ENCODE results near the gene DLGAP1.

The DLGAP1 gene

DNA sequence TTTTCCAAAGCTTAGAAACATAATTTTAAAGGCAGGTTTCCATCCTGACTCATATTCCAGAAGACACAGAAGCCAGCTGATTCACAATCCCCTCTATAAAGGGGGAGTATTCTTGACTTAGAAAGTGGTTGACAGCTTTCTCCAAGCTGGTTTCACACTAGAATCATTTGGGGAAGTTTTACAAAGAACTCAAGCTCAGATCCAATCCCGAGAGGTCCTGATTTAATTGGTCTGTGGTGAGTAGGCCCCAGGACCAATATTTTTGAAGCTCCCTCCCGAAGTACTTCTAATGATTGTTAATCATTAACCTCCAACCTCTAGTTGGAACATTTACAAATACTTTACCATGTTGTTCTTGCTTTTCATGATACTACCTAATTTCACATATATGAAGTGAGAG lies 184.1 kb downstream of the DLGAP1 start:
- POLR2A ChIA-PET, result no interaction called here
- no peak for TF ChIP-seq HDGF (IDR thresholded peaks at IDR 0.05; ENCODE audit: borderline replicate concordance)
- no peak for TF ChIP-seq L3MBTL2 (conservative IDR thresholded peaks at IDR 0.05)
- TF ChIP-seq SP1 (IDR thresholded peaks at IDR 0.05), result no peak
- no peak for TF ChIP-seq FOXM1 (IDR thresholded peaks at IDR 0.05; ENCODE audit: borderline replicate concordance)
- TF ChIP-seq ARNT (IDR thresholded peaks at IDR 0.05), result no peak
- no peak for TF ChIP-seq SUZ12 (IDR thresholded peaks at IDR 0.05)
- DNase-seq (ENCODE audit: extremely low spot score), result no peak
- CTCF ChIA-PET, result no interaction called here

DNA sequence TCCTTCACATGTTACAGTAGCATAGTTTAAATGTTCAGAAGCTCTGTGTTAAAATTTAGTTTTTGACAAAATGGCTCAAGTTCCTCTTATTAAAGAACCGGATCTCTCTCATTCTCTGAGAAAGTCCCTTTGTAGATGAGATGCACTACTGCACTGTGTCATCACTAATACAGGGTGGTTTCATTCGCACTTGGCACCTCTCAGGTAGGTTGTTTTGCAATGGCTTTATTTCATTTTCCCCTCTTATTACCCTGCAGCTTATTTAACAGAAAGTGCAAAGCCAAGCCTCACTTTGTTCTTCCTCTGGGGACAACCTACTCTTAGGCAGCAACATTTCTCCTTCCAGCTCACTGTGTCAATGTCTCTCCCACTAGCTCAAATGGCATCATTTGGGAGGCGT lies 185.1 kb downstream of the DLGAP1 start:
- ChIA-PET POLR2A (no interaction called here), CTCF (no interaction called here)
- TF ChIP-seq HDGF (IDR thresholded peaks at IDR 0.05; ENCODE audit: borderline replicate concordance), result no peak
- no peak for DNase-seq (ENCODE audit: extremely low spot score)

DNA sequence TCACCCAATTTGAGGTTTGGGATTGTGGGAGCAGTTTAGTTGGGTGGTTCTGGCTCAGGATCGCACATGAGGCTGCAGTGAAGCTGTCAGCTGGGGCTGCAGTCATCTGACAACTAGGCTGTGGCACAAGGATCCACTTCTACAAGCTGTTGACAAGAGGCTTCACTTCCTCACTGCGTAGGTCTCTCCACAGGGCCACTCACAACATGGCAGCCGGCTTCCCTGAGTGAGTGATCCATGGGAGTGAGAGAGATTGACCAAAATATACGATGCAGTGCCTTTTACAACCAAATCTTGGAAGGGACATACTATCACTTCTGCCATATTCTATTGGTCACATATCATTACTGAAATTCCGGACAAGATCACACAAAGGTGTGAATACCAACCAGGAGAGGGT lies 187.5 kb downstream of the DLGAP1 start:
- POLR2A ChIA-PET, result no interaction called here

DNA sequence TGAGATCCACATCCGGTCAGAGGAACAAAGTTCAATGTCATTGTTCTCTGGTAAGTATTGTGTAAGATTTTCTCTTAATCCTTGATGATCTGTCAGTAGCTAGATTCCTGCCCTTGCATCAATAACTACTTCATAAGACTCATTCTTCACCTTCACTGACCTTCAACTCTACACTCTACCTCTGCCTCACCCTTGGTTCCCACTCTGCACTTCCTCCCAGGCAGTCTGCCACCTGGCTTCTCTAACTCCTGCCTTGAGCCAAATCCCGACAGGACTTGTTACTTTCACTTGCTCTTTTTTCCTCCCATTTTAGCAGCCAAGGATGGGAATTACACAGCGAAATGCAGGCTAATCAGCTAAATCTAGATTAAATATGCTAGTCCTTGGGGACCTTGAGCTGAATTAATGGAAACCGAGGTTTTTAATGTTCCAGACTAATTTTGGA lies 190.7 kb downstream of the DLGAP1 start:
- TF ChIP-seq SUZ12 (IDR thresholded peaks at IDR 0.05) (no peak), ZNF384 (IDR thresholded peaks at IDR 0.05) (no peak), BHLHE40 (IDR thresholded peaks at IDR 0.05; ENCODE audit: borderline replicate concordance) (no peak), SP1 (IDR thresholded peaks at IDR 0.05) (no peak)
- POLR2A ChIA-PET, result no interaction called here
- CTCF ChIA-PET, result no interaction called here

More for the DNA sequence above, 187.5 kb downstream of the DLGAP1 start:
- DNase-seq (ENCODE audit: extremely low spot score), result no peak
- CTCF ChIA-PET, result no interaction called here
- TF ChIP-seq ELF4 (IDR thresholded peaks at IDR 0.05), result no peak
- TF ChIP-seq CTBP1 (IDR thresholded peaks at IDR 0.05; ENCODE audit: borderline replicate concordance), result no peak
- no peak for TF ChIP-seq LEF1 (IDR thresholded peaks at IDR 0.05; ENCODE audit: borderline replicate concordance)
- no peak for TF ChIP-seq FOXK2 (IDR thresholded peaks at IDR 0.05)

DNA sequence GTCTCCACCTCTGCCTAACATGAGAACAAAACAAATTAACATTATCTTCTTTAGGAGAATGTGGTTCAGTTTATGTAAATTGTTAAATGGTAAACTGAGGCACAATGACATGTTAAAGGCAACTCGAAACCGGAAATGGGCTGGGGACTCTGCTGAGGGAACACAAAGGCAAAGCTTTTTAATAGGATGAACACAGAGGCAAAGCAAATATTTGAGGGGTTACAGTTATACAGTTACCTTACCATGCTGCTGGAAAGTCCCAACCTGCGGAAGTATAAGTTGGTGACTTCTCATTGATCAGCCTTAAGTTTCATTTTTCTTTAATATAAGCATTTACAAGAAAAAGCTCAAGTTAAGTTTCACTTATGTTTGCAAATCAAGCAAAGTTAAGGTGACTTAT lies 195.0 kb downstream of the DLGAP1 start:
- DNase-seq (ENCODE audit: extremely low spot score), result no peak
- ChIA-PET POLR2A (no interaction called here), CTCF (no interaction called here)
- TF ChIP-seq SUZ12 (IDR thresholded peaks at IDR 0.05), result no peak

More for the DNA sequence above, 190.7 kb downstream of the DLGAP1 start:
- DNase-seq (ENCODE audit: extremely low spot score), result no peak

DNA sequence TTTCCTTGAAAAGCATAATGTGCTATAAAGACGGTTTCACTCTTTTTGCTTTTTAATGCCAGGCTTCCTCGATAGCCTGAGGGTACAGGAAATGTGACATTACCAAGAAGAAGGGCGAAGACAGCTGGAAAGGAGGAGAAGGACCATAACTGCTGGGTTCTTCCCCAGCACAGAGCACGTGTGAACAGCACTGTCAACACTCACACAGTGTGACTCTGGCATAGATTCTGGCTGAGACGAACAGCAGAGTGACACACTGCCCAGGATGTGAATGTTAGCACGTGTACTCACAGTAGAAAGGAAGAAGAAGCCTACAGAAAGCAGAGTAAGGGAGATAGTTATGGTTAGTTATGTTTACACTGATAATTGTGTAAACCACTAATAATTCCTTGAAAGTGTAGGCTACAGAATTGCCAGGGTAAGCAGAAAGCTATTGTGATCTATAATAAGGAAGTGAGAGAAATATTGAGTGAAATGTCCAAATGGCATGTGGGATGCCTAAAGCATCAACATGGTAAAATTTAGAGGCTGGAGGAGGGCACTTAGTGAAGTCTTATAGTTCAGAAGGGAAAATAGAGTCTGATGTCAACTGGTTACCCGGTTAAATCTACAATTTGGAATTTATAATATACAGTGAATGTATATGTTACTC lies 198.2 kb downstream of the DLGAP1 start:
- ChIA-PET CTCF (no interaction called here), POLR2A (no interaction called here)
- TF ChIP-seq ZNF384 (IDR thresholded peaks at IDR 0.05) (no peak), FOXM1 (IDR thresholded peaks at IDR 0.05; ENCODE audit: borderline replicate concordance) (no peak), FOXK2 (IDR thresholded peaks at IDR 0.05) (no peak), BHLHE40 (IDR thresholded peaks at IDR 0.05; ENCODE audit: borderline replicate concordance) (no peak), ARNT (IDR thresholded peaks at IDR 0.05) (no peak), SP1 (IDR thresholded peaks at IDR 0.05) (no peak), ELF4 (IDR thresholded peaks at IDR 0.05) (no peak), FOXA1 (IDR thresholded peaks at IDR 0.05) (no peak), L3MBTL2 (conservative IDR thresholded peaks at IDR 0.05) (no peak), NFRKB (IDR thresholded peaks at IDR 0.05) (no peak), TARDBP (IDR thresholded peaks at IDR 0.05) (no peak), HDGF (IDR thresholded peaks at IDR 0.05; ENCODE audit: borderline replicate concordance) (no peak), LEF1 (IDR thresholded peaks at IDR 0.05; ENCODE audit: borderline replicate concordance) (no peak), SUZ12 (IDR thresholded peaks at IDR 0.05) (no peak), CTBP1 (IDR thresholded peaks at IDR 0.05; ENCODE audit: borderline replicate concordance) (no peak)
- TF ChIP-seq, protein P1, sequence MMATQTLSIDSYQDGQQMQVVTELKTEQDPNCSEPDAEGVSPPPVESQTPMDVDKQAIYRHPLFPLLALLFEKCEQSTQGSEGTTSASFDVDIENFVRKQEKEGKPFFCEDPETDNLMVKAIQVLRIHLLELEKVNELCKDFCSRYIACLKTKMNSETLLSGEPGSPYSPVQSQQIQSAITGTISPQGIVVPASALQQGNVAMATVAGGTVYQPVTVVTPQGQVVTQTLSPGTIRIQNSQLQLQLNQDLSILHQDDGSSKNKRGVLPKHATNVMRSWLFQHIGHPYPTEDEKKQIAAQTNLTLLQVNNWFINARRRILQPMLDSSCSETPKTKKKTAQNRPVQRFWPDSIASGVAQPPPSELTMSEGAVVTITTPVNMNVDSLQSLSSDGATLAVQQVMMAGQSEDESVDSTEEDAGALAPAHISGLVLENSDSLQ (IDR thresholded peaks at IDR 0.05), result no peak
- no peak for DNase-seq (ENCODE audit: extremely low spot score)

DNA sequence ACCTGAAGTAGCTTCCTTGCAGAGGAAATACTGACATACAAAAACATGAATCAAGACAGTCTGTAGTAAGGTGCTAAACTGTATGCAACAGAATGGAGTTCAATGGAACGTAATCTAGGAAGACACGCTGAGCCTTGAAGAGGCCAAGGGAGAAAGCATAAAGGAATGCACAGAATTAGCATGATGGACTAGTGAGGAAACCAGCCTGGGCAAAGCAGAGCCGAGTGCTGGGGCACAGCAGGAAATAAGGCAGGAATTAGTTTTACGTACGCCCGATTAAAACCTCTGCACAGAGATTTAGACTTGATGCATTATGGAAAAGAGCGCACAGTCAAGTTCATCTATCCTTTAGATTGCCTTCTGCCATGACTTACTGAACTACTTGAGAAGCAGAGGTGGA lies 200.3 kb downstream of the DLGAP1 start:
- no peak for DNase-seq (ENCODE audit: extremely low spot score)
- ChIA-PET CTCF (no interaction called here), POLR2A (no interaction called here)
- no peak for TF ChIP-seq TARDBP (IDR thresholded peaks at IDR 0.05)
- TF ChIP-seq BHLHE40 (IDR thresholded peaks at IDR 0.05; ENCODE audit: borderline replicate concordance), result no peak
- TF ChIP-seq NFRKB (IDR thresholded peaks at IDR 0.05), result no peak
- TF ChIP-seq HDGF (IDR thresholded peaks at IDR 0.05; ENCODE audit: borderline replicate concordance), result no peak
- TF ChIP-seq ELF4 (IDR thresholded peaks at IDR 0.05), result no peak
- no peak for TF ChIP-seq L3MBTL2 (conservative IDR thresholded peaks at IDR 0.05)
- TF ChIP-seq SUZ12 (IDR thresholded peaks at IDR 0.05), result no peak
- no peak for TF ChIP-seq SP1 (IDR thresholded peaks at IDR 0.05)
- TF ChIP-seq FOXM1 (IDR thresholded peaks at IDR 0.05; ENCODE audit: borderline replicate concordance), result no peak
- no peak for TF ChIP-seq ARNT (IDR thresholded peaks at IDR 0.05)
- TF ChIP-seq FOXA1 (IDR thresholded peaks at IDR 0.05), result no peak
- TF ChIP-seq LEF1 (IDR thresholded peaks at IDR 0.05; ENCODE audit: borderline replicate concordance), result no peak

DNA sequence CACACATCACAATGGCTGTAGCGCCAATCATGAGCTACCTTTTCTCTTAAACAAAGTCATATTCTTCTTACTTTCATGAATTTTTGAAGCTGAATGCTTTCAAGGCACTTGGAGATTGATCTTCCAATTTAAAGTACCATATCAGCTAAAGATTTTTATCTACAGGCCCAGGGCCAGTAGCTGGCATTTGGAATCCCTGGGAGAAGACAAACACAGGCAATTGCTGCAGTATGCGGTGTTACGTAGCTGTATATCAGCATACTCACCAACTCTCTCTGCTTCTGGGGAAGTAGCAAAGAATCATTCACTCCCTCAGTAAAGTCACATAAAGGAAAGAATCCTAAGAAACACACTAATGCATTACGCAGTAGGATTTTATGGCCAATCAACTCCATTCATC lies 202.3 kb downstream of the DLGAP1 start:
- CTCF ChIA-PET, result no interaction called here
- no peak for DNase-seq (ENCODE audit: extremely low spot score)

More for the DNA sequence above, 202.3 kb downstream of the DLGAP1 start:
- POLR2A ChIA-PET, result no interaction called here
- no peak for TF ChIP-seq LEF1 (IDR thresholded peaks at IDR 0.05; ENCODE audit: borderline replicate concordance)
- no peak for TF ChIP-seq TARDBP (IDR thresholded peaks at IDR 0.05)
- TF ChIP-seq ARNT (IDR thresholded peaks at IDR 0.05), result no peak
- no peak for TF ChIP-seq CTBP1 (IDR thresholded peaks at IDR 0.05; ENCODE audit: borderline replicate concordance)
- TF ChIP-seq FOXK2 (IDR thresholded peaks at IDR 0.05), result no peak
- no peak for TF ChIP-seq HDGF (IDR thresholded peaks at IDR 0.05; ENCODE audit: borderline replicate concordance)
- no peak for TF ChIP-seq L3MBTL2 (conservative IDR thresholded peaks at IDR 0.05)
